Fibroblast of lung (primary cell): Measurements from ENCODE around the gene COL9A3. TPM values are rescaled to one million over a fixed set of nuclear protein-coding genes. Genes with fewer than 3 reads are reported as not detected.
A peak's percentile ranks its signal among the peaks of the same experiment; 100 is the strongest.

Source experiments
- DNase-seq, 2 donors: peaks; one replicate each; pipeline versions ENCODE4 v3.0.0 to v3.0.0-alpha.2; 2010; ENCODE audit warnings: low read depth in 2 of 2
- H2AFZ ChIP-seq: 2 replicates; pipeline ENCODE4 v1.5.1; 2012; ENCODE audit warnings: low read length, control low read depth, inconsistent platforms
- H3K27ac ChIP-seq: 2 replicates; pipeline ENCODE4 v1.5.1; 2011; ENCODE audit warnings: low read length, control low read depth; ENCODE audit not compliant: insufficient read depth
- H3K27me3 ChIP-seq: 2 replicates; pipeline ENCODE4 v1.5.1; 2011; ENCODE audit warnings: mild to moderate bottlenecking, low read length; ENCODE audit not compliant: control insufficient read depth, insufficient read depth
- H3K36me3 ChIP-seq: 2 replicates; pipeline ENCODE4 v1.5.1; 2011; ENCODE audit warnings: low read length; ENCODE audit not compliant: control insufficient read depth, insufficient read depth
- H3K4me1 ChIP-seq: 2 replicates; pipeline ENCODE4 v1.5.1; 2011; ENCODE audit warnings: low read length; ENCODE audit not compliant: control insufficient read depth, insufficient read depth; ENCODE audit errors: extremely low read depth
- H3K4me2 ChIP-seq: 2 replicates; pipeline ENCODE4 v1.5.1; 2011; ENCODE audit warnings: low read length, control low read depth; ENCODE audit not compliant: insufficient read depth; ENCODE audit errors: extremely low read depth
- H3K4me3 ChIP-seq, 4 experiments: fragments of 200-600 bp in 1 of 4; sonication (generic) in 1 of 4; replicated peaks in 1 of 4; 2 replicates each; pipeline ENCODE4 v1.5.1; 2011 to 2016; ENCODE audit warnings: low read length in 4 of 4, low read depth in 3 of 4, mild to moderate bottlenecking in 3 of 4, control low read depth in 2 of 4, inconsistent platforms in 1 of 4, mixed read lengths in 1 of 4; ENCODE audit not compliant: insufficient read depth in 1 of 4; ENCODE audit errors: control extremely low read depth in 1 of 4
- H3K79me2 ChIP-seq: 2 replicates; pipeline ENCODE4 v1.5.1; 2012; ENCODE audit warnings: mild to moderate bottlenecking, low read length, inconsistent platforms; ENCODE audit not compliant: control insufficient read depth, insufficient read depth
- H3K9ac ChIP-seq: 2 replicates; pipeline ENCODE4 v1.5.1; 2011; ENCODE audit warnings: mild to moderate bottlenecking, low read length, control low read depth; ENCODE audit not compliant: insufficient read depth
- H3K9me3 ChIP-seq: 2 replicates; pipeline ENCODE4 v1.5.1; 2012; ENCODE audit warnings: low read depth, low read length; ENCODE audit not compliant: control insufficient read depth, insufficient read depth
- H4K20me1 ChIP-seq: 2 replicates; pipeline ENCODE4 v1.5.1; 2011; ENCODE audit warnings: low read length; ENCODE audit not compliant: control insufficient read depth, insufficient read depth; ENCODE audit errors: extremely low read depth
- EZH2 ChIP-seq: IDR thresholded peaks from 2 replicates; pipeline ENCODE4 v1.5.1; 2012; ENCODE audit warnings: low read length, control low read depth, mild to moderate bottlenecking; ENCODE audit errors: missing control alignments
- polyA plus RNA-seq, 2 donors: library from polyadenylated mRNA; depleted of rRNA in 1 of 2; stranded (reverse) in 1 of 2; unstranded in 1 of 2; fragments of >200 nt; gene quantifications; 2 replicates each; pipeline ENCODE4 v1.2.1, GENCODE V29; 2011 to 2012; ENCODE audit warnings: missing spikeins in 1 of 2
- total RNA-seq: library from RNA; depleted of rRNA; stranded (reverse); fragments of >200 nt; gene quantifications from 2 replicates; pipeline ENCODE4 v1.2.1, GENCODE V29; 2014
- TF ChIP-seq, protein P1 (sequence below), 2 donors: IDR thresholded peaks in 1 of 2; conservative IDR thresholded peaks in 1 of 2; 1 replicate in 1 of 2; 2 replicates in 1 of 2; pipeline ENCODE4 v1.5.1; 2011 to 2012; ENCODE audit warnings: low read length in 2 of 2, control low read depth in 1 of 2, inconsistent platforms in 1 of 2, low read depth in 1 of 2, mild to moderate bottlenecking in 1 of 2

Gene COL9A3
- total and polyA plus RNA-seq, 2 donors (not counting 1 experiment from before 2014, with no cell fraction given), result 0.17 TPM

DNA sequence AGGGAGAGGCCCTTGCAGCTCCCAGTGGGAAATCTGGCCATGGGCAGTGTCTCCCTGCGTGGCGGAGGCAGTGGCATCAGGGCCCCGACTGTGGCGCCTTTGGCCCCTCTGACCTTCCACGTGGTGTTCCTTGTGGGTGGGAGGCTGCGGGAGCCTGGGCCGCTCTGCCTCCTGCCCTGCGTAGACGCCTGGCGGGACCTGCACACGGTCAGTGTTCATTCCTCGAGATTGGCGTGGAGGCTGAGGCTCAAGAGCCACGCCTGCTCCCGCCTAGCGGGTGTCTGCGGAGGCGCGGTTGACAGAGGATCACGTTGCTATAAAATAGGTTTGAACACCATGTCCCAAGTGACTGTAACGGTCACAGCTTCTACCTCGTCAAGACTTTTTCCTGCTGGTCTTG lies 14.0 kb downstream of the COL9A3 start:
- Histone ChIP-seq H3K27me3 (no peaks in the 10 kb centered on the region), H4K20me1 (no peaks in the 10 kb centered on the region), H3K9ac (no peak overlapping the region), H3K4me3 (no peak overlapping the region), H3K4me2 (no peak overlapping the region), H3K36me3 (no peaks in the 10 kb centered on the region), H3K79me2 (no peaks in the 10 kb centered on the region), H3K9me3 (no peaks in the 10 kb centered on the region), H2AFZ (no peak overlapping the region), H3K4me1 (no peaks in the 10 kb centered on the region), H3K27ac (no peak overlapping the region)
- no peak for TF ChIP-seq EZH2
- TF ChIP-seq, protein P1, sequence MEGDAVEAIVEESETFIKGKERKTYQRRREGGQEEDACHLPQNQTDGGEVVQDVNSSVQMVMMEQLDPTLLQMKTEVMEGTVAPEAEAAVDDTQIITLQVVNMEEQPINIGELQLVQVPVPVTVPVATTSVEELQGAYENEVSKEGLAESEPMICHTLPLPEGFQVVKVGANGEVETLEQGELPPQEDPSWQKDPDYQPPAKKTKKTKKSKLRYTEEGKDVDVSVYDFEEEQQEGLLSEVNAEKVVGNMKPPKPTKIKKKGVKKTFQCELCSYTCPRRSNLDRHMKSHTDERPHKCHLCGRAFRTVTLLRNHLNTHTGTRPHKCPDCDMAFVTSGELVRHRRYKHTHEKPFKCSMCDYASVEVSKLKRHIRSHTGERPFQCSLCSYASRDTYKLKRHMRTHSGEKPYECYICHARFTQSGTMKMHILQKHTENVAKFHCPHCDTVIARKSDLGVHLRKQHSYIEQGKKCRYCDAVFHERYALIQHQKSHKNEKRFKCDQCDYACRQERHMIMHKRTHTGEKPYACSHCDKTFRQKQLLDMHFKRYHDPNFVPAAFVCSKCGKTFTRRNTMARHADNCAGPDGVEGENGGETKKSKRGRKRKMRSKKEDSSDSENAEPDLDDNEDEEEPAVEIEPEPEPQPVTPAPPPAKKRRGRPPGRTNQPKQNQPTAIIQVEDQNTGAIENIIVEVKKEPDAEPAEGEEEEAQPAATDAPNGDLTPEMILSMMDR (conservative IDR thresholded peaks at IDR 0.05 in 1 of 2, IDR thresholded peaks at IDR 0.05 in 1 of 2; ENCODE audit: low read depth in 1 of 2, low read length in 2 of 2), result no peak
- DNase-seq, result no peak

DNA sequence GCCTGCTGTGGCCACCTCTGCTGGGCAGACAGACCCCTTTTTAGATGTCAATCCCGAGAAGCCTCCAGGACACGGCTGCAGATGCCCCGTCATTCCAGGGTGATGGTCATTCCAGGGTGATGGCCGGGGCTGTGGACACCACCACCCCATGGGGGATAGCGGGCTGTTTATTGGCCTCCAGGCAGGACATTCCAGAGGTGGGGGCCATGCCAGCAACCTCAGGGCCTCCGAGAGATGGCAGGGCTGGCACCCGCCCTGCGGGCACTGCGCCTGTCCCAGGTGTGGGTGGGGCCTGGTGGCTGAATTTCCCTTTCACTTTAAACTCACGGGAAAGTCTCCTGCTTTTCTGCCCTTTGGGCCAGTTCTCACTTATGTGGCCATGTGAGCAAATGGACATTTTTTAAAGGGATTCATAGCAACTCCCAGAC lies 14.5 kb downstream of the COL9A3 start:
- Histone ChIP-seq H3K9me3 (no peaks in the 10 kb centered on the region), H3K4me3 (no peak overlapping the region), H4K20me1 (no peaks in the 10 kb centered on the region), H3K27me3 (no peaks in the 10 kb centered on the region), H3K9ac (no peak overlapping the region), H3K36me3 (no peaks in the 10 kb centered on the region), H3K4me1 (no peaks in the 10 kb centered on the region), H2AFZ (no peak overlapping the region), H3K4me2 (no peak overlapping the region), H3K27ac (no peak overlapping the region), H3K79me2 (no peaks in the 10 kb centered on the region)
- no peak for DNase-seq
- no peak for TF ChIP-seq EZH2
- TF ChIP-seq, protein P1 (conservative IDR thresholded peaks at IDR 0.05 in 1 of 2, IDR thresholded peaks at IDR 0.05 in 1 of 2; ENCODE audit: low read depth in 1 of 2, low read length in 2 of 2), result no peak

DNA sequence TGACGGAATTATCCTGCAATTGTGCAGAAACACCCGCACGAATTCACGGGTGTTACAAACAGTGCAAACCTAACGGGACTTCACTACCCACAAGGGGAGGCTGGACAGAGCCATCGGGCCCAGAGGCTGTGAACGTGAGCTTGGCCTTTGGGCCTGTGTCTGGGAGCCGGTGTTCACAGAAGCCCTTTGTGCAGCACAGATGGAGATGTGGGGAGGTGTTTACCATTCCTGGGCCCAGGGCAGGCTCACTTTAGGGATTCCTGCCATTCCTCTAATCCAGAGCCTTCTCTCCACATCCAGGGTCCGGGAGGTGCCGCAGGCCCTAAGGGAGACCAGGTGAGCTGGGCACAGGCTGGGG lies 15.0 kb downstream of the COL9A3 start:
- Histone ChIP-seq H3K79me2 (no peaks in the 10 kb centered on the region), H3K27me3 (no peaks in the 10 kb centered on the region), H3K9ac (no peak overlapping the region), H3K4me1 (no peaks in the 10 kb centered on the region), H3K4me2 (peak overlapping the region; percentile 64), H3K4me3 (no peak overlapping the region), H3K36me3 (no peaks in the 10 kb centered on the region), H3K27ac (no peak overlapping the region), H3K9me3 (no peaks in the 10 kb centered on the region), H2AFZ (no peak overlapping the region), H4K20me1 (no peaks in the 10 kb centered on the region)
- no peak for TF ChIP-seq EZH2
- TF ChIP-seq, protein P1 (conservative IDR thresholded peaks at IDR 0.05 in 1 of 2, IDR thresholded peaks at IDR 0.05 in 1 of 2; ENCODE audit: low read depth in 1 of 2, low read length in 2 of 2), result no peak
- no peak for DNase-seq
